ENCODE data around the gene THBS1.

The THBS1 gene

GRCh38 chr15:39588531-39589192 is 7.8 kb downstream of the THBS1 start:
- TF ChIP-seq USF1 (IDR thresholded peaks at IDR 0.05), result no peak
- TF ChIP-seq CEBPB (IDR thresholded peaks at IDR 0.05), result no peak
- TF ChIP-seq NFIC (IDR thresholded peaks at IDR 0.05), result no peak

- TF ChIP-seq TAF1 (IDR thresholded peaks at IDR 0.05; ENCODE audit: low read depth) (no peak), EGR1 (IDR thresholded peaks at IDR 0.05) (no peak), RAD21 (IDR thresholded peaks at IDR 0.05; ENCODE audit: low read depth) (no peak), FOXM1 (IDR thresholded peaks at IDR 0.05; ENCODE audit: borderline replicate concordance, low read depth) (no peak), CREB1 (IDR thresholded peaks at IDR 0.05; ENCODE audit: low read depth) (no peak), TCF12 (IDR thresholded peaks at IDR 0.05; ENCODE audit: low read depth) (no peak), USF1 (IDR thresholded peaks at IDR 0.05) (no peak), NFIC (IDR thresholded peaks at IDR 0.05) (no peak), MAX (IDR thresholded peaks at IDR 0.05) (no peak), EP300 (IDR thresholded peaks at IDR 0.05; ENCODE audit: borderline replicate concordance) (no peak), REST (IDR thresholded peaks at IDR 0.05; ENCODE audit: low read depth) (no peak)
Measured at GRCh38 chr15:39589193-39589814, 8.4 kb downstream of the THBS1 start.

- TF ChIP-seq RAD21 (IDR thresholded peaks at IDR 0.05; ENCODE audit: low read depth) (no peak), CEBPB (IDR thresholded peaks at IDR 0.05) (no peak), USF1 (IDR thresholded peaks at IDR 0.05) (no peak), TAF1 (IDR thresholded peaks at IDR 0.05; ENCODE audit: low read depth) (no peak), TCF12 (IDR thresholded peaks at IDR 0.05; ENCODE audit: low read depth) (no peak), REST (IDR thresholded peaks at IDR 0.05; ENCODE audit: low read depth) (no peak), NFIC (IDR thresholded peaks at IDR 0.05) (no peak), CREB1 (IDR thresholded peaks at IDR 0.05; ENCODE audit: low read depth) (no peak), MAX (IDR thresholded peaks at IDR 0.05) (no peak), ZBTB7A (IDR thresholded peaks at IDR 0.05; ENCODE audit: low read depth) (no peak), EGR1 (IDR thresholded peaks at IDR 0.05) (no peak), TEAD4 (IDR thresholded peaks at IDR 0.05) (no peak), EP300 (IDR thresholded peaks at IDR 0.05; ENCODE audit: borderline replicate concordance) (no peak), FOXM1 (IDR thresholded peaks at IDR 0.05; ENCODE audit: borderline replicate concordance, low read depth) (no peak), YY1 (IDR thresholded peaks at IDR 0.05; ENCODE audit: low read depth) (no peak)
Measured at GRCh38 chr15:39589815-39590644, 9.2 kb downstream of the THBS1 start.

GRCh38 chr15:39591141-39591895 is 10.4 kb downstream of the THBS1 start:
- TF ChIP-seq USF1 (IDR thresholded peaks at IDR 0.05) (no peak), YY1 (IDR thresholded peaks at IDR 0.05; ENCODE audit: low read depth) (no peak), CREB1 (IDR thresholded peaks at IDR 0.05; ENCODE audit: low read depth) (no peak), EP300 (IDR thresholded peaks at IDR 0.05; ENCODE audit: borderline replicate concordance) (no peak), TEAD4 (IDR thresholded peaks at IDR 0.05) (no peak), REST (IDR thresholded peaks at IDR 0.05; ENCODE audit: low read depth) (no peak), MAX (IDR thresholded peaks at IDR 0.05) (no peak), TAF1 (IDR thresholded peaks at IDR 0.05; ENCODE audit: low read depth) (no peak)

All from Ishikawa (cell line).